Left renal pelvis (tissue), 4 donors: ENCODE measurements around the gene MYOT. TPM values are rescaled to one million over a fixed set of nuclear protein-coding genes. Genes with fewer than 3 reads are reported as not detected.

Experiments used
- DNase-seq, 4 donors: peaks; one replicate each; pipeline ENCODE4 v3.0.0-alpha.2; 2013; ENCODE audit warnings: low read depth in 4 of 4, low spot score in 3 of 4
- polyA plus RNA-seq, 4 donors: library from polyadenylated mRNA; unstranded; fragments of 120-200 nt; gene quantifications; one replicate each; pipeline ENCODE4 v1.2.1, GENCODE V29; 2013; ENCODE audit not compliant: insufficient read length in 4 of 4

The MYOT gene
- polyA plus RNA-seq, 4 donors, result 1.3 to 2.2 (median 1.4) TPM

DNA sequence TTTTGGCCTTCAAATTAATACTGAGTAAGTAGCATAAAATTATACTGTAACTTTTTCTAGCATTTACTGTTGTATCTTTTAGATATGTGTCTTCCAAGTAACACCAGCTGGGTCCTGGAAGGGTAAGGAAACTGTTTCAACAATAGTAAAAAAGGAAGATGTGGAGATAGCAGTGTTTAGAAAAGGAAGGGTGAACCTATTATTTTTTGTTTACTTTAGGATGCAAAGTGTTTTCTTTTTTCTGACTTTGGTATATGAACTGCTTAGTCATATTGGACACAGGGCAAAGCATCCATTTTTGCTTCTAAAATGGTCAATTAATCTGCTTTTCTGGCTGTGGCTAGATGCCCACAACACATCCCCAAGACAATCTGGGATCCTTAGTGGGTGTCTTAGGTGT is 26.9 kb downstream of the MYOT start:
- no peak for DNase-seq

DNA sequence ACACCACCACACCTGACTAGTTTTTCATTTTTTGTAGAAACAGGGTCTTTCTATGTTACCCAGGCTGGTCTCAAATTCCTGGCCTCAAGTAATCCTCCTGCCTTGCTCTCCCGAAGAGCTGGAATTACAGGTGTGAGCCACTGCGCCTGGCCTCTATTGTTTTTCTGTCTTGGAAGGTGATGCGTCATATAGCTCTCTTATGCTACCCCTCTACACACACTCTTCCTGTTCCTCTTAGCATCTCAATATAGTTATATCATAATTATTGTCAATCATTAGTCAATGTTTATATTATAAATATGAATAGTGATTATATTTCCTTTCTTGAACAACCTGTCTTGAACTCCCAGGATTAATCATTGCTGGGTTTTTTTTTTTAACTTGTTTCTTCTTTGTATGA is 28.9 kb downstream of the MYOT start:
- DNase-seq, result no peak

DNA sequence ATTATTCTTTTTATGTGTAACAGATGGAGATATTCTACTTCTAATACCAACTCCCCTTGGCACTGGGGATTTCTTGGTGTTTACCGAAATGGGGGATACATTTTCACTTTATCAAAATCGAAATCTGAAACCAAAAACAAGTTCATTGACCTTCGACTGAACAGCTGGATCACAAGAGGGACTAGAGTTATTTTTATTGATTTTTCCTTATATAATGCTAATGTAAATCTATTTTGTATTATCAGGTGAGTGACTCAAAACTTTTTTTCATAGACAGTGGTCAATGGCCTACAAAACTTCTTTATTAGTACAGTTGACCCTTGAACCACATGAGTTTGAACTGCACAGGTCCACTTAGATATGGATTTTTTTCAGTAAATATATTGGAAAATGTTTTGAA is 31.8 kb downstream of the MYOT start:
- DNase-seq, result no peak

DNA sequence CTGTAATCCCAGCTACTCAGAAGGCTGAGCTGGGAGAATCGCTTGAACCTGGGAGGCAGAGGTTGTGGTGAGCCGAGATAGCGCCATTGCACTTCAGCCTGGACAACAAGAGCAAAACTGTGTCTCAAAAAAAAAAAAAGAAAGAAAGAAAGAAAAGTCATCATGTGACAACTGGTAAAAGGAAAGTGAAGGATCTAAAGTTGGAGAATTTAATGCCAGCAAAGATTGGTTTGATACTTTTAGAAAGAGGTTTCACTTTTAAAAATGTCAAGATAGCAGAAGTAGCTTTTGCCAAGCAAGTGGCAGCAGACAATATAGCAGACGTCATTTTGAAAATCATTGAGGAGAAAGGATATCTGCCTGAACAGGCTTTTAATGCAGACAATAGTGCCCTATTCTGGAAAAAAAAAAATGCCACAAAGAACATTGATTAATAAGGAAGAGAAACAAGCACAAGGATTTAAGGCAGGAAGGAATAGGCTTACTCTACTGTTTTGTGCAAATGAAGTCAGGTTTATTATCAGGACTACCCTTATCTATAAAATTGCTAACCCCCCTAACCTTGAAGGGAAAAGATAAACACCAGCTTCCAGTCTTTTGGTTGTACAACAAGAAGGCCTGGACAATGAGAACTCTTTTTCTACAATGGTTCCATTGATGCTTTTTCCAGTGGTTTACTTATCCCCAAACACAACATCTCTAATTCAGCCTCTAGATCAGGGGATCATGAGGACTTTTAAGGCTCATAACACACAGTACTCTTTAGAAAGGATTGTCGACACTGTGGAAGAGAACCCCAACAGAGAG is 33.6 kb downstream of the MYOT start:
- no peak for DNase-seq

DNA sequence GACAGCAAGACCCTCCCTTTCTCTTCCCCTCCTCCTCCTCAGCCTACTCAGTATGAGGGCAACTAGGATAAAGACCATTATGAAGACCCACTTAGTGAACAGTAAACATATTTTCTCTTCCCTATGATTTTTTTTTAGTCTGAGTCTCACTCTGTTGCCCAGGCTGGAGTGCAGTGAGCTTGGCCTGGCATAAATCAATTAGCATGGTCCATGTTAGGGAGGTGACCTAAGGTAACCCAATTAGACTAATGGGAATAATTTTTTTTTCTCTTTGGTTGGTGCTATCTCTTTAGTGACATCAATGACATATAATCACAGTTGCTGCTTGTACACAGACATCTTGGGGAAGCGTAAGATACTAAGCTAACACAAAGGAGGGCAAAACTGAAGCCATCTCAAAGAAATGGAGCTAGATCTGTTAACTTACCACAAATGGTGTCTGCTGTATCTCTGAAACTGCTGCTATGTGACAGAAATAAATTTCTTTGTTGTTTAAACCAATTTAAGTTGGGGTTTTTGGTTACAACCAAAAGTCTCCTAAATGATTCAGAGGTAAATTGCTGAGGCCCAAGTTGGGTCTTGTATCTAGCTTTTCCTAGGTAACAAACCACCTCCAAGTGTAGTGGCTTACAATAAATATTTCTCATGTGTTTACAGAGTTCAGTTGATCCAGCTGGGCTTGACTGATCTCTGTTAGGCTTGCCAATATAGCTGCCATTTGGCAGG is 34.9 kb downstream of the MYOT start:
- DNase-seq, result no peak

DNA sequence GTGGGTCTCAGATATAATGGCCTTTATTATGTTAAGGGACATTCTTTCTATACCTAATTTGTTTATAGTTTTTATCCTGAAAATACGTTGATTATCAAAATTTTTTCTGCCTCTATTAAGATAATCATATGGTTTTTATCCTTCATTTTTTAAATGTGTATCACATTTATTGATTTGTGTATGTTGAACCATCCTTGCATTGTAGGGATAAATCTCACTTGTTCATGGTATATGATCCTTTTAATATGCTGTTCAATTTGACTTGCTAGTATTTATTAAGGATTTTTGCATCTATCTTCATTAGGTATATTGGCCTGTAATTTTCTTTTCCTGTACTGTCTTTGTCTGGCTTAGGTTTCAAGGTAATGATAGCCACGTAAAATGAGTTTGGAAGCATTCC is 47.1 kb downstream of the MYOT start:
- no peak for DNase-seq

DNA sequence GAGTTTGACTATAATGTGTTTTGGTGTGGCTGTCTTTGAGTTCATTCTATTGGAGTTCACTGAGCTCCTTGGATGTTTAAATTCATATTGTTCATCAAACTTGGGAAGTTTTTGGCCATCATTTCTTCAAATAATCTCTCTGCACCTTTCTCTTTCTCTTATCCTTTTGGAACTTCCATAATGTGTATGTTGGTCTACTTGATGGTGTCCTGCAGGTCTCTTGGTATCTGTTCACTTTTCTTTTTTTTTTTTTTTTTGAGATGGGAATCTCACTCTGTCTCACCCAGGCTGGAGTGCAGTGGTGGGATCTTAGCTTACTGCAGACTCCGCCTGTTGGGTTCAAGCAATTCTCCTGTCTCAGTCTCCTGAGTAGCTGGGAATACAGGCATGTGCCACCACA is 49.3 kb downstream of the MYOT start:
- DNase-seq, result no peak

DNA sequence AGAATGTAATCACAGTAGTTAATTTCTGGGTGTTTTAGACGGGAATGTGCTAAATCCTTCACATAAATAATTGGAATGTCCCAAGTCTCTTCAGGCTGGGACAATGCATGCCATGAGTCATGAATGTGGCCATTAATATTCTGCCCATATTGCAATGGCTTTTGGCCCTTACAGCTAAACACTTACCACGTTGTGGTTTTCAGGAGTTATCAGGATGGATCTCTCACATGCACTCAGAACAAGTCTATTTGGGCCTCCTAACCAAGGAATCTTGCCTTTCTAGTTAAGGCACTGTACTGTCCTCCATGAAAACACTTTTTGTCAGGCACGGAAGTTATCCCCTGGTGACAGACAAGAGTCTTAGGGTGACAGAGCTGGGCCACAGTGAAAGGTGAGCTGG is 54.3 kb downstream of the MYOT start:
- no peak for DNase-seq

DNA sequence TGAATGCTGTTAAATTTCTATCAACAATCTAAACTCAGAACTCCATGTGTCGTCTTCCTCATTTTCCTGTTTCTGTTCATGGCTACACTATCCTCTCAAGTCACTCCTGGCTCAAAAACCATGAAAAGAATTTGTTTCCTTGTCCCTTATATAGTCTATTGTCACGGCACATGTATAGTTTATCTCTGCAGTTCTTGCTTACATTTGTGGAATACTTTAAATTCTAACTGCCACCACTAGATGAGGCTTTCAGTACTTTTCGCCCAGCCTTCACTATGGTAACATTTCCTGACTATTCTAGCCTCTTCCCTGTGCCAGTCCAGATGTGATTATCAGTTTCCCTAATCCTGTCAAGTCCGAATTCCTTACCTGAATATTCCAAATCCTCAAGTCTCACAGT is 56.2 kb downstream of the MYOT start:
- no peak for DNase-seq

DNA sequence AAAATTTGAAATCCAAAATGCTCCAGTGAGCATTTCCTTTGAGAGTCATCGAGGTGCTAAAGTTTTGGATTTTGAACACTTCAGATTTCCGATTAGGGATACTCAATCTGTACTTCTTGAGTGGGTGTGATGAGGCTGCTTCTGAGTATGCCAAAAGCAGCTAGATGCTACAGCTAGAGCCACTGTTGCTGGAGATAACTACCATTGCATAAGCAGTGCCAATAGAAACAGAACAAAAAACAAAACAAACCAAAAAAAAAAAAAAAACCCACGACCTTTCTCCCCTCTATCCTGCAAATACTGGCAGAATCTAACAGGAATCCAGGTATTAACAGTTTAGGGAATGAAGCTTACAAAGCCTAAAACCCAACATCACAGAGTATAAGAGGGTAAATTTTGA is 65.1 kb downstream of the MYOT start:
- no peak for DNase-seq

DNA sequence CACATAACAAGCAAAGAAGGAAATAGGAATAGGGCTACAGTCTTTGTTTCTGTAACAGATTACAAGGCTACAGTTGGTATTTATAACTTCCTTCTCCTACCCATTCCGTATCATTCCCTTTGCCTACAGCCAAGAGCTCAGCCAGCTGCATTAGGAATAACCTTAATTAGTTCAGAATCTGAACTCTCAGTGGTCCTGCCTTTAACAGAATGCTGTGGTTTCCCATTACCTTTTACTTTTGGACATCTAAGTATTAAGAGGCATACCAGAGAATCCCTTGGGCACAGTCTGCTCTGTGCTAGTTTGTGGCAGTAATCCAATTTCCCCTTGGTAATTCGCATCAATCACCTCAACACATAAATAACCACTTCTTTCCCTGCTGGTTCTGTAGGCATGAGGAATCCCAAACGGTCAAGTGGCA is 65.8 kb downstream of the MYOT start:
- no peak for DNase-seq

DNA sequence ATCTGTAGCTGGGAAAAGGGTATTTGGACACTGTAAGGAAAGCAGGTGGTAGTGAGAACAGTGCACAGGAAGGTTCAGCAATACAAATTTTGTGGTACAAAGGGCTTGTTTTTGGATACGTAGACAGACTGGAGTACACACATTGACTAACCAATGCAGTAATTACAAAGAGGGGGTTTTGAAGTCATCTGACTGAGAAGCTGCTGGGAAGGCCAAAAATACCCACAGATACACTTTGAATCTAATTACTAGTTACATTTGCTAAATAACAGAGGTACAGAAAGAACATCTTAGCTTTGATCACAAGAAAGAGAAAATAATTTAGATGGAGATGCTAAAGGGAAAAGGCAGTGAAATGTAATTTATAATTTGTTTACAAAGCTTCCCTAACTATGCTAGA is 67.5 kb downstream of the MYOT start:
- DNase-seq, result no peak

DNA sequence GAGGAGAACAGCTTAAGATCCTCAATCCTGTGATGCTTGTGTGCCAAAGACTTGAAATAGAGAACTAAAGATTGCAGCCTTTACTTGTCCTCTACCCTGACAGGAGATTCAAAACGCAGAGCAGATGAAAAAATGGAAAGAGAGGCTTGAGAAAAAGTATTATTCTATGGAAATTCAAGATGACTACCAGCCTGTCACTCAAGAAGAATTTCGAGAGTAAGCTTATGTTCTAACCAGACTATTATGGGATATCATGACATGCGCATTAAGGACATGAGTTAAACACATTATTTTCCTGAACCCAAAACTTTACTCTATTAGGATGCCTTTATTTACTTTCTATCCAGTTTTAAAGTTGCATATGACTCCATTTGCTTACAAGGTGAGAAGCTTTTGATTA is 68.0 kb downstream of the MYOT start:
- no peak for DNase-seq

Other genes starting within 250 kb of the MYOT start
- 10 to 100 TPM in 3 of 4 donors, 1 to 10 TPM in 1; 9.0 to 24.0 (median 15.6) TPM for gene KLHL3, start 131.8 kb upstream of the MYOT start, polyA plus RNA-seq
- 10 to 100 TPM; 69.1 to 76.1 (median 72.7) TPM for gene HNRNPA0, start 113.5 kb upstream of the MYOT start, polyA plus RNA-seq
- under 1 TPM; 0.20 to 0.50 (median 0.37) TPM for gene PKD2L2, start 21.6 kb downstream of the MYOT start, polyA plus RNA-seq
- gene FAM13B, start 165.2 kb downstream of the MYOT start, polyA plus RNA-seq, result 10 to 100 TPM; 34.4 to 58.7 (median 55.7) TPM
- gene WNT8A, start 216.2 kb downstream of the MYOT start, polyA plus RNA-seq, result under 1 TPM in 3 of 4 donors, not detected in 1; 0.14 to 0.29 (median 0.19) TPM